CD4-positive, CD25-positive, alpha-beta regulatory T cell (primary cell): Measurements from ENCODE around the gene DNAJB14. TPM values are rescaled to one million over a fixed set of nuclear protein-coding genes. Genes with fewer than 3 reads are reported as not detected.

Source experiments
- ATAC-seq, 2 donors: fragments of 150-1000 bp; cut with Tn5 transposase; one replicate each; pipeline ENCODE4 v1.10.0; 2021; ENCODE audit warnings: low read depth in 2 of 2, moderate number of reproducible peaks in 2 of 2, moderate library complexity in 1 of 2
- DNase-seq, 3 donors: peaks; one replicate each; pipeline versions ENCODE4 v3.0.0 to v3.0.0-alpha.2; 2012 to 2022; ENCODE audit warnings: mixed read lengths in 1 of 3
- H3K27ac ChIP-seq: one replicate; pipeline ENCODE4 v1.7.0; 2013; ENCODE audit warnings: mild to moderate bottlenecking, low read length; ENCODE audit not compliant: insufficient read depth, poor library complexity, severe bottlenecking
- H3K27me3 ChIP-seq: one replicate; pipeline ENCODE4 v1.7.0; 2013; ENCODE audit warnings: low read length; ENCODE audit not compliant: control insufficient read depth, insufficient read depth
- H3K36me3 ChIP-seq: one replicate; pipeline ENCODE4 v1.7.0; 2013; ENCODE audit warnings: mild to moderate bottlenecking, low read length, moderate library complexity; ENCODE audit not compliant: control insufficient read depth, insufficient read depth
- H3K4me1 ChIP-seq: 2 replicates; pipeline ENCODE4 v1.7.0; 2013; ENCODE audit warnings: mild to moderate bottlenecking, low read length; ENCODE audit not compliant: insufficient read depth, control insufficient read depth, poor library complexity, severe bottlenecking
- H3K4me3 ChIP-seq: one replicate; pipeline ENCODE4 v1.7.0; 2013; ENCODE audit warnings: low read depth, mild to moderate bottlenecking, low read length, moderate library complexity
- H3K9me3 ChIP-seq, 2 experiments: 1 replicate in 1 of 2; 2 replicates in 1 of 2; pipeline ENCODE4 v1.7.0; 2013; ENCODE audit warnings: low read length in 2 of 2, mild to moderate bottlenecking in 1 of 2, moderate library complexity in 1 of 2; ENCODE audit not compliant: control insufficient read depth in 2 of 2
- H3K27ac Mint-ChIP-seq, 3 donors: one replicate each; pipeline ENCODE4 v1.8.0; 2020 to 2022; ENCODE audit warnings: mild to moderate bottlenecking in 3 of 3, mixed read lengths in 3 of 3, moderate library complexity in 2 of 3
- H3K27me3 Mint-ChIP-seq: one replicate; pipeline ENCODE4 v1.8.0; 2022; ENCODE audit warnings: mild to moderate bottlenecking, mixed read lengths
- H3K36me3 Mint-ChIP-seq: one replicate; pipeline ENCODE4 v1.8.0; 2020; ENCODE audit warnings: mixed read lengths
- H3K4me1 Mint-ChIP-seq, 4 donors: one replicate each; pipeline ENCODE4 v1.8.0; 2020 to 2022; ENCODE audit warnings: mixed read lengths in 4 of 4, mild to moderate bottlenecking in 1 of 4
- H3K4me3 Mint-ChIP-seq, 4 donors: one replicate each; pipeline ENCODE4 v1.8.0; 2020 to 2022; ENCODE audit warnings: mild to moderate bottlenecking in 4 of 4, mixed read lengths in 4 of 4, moderate library complexity in 3 of 4
- H3K9me3 Mint-ChIP-seq, 7 donors: one replicate each; pipeline ENCODE4 v1.8.0; 2020 to 2022; ENCODE audit warnings: mixed read lengths in 7 of 7, mild to moderate bottlenecking in 3 of 7, moderate library complexity in 2 of 7
- polyA plus RNA-seq, 4 donors: library from polyadenylated mRNA; unstranded; fragments of 300-500 nt; fragmentation: Illumina TruSeq; gene quantifications; one replicate each; pipeline ENCODE4 v1.2.3, GENCODE V29; 2021
- total RNA-seq: library from RNA; stranded (reverse); gene quantifications from one replicate; pipeline ENCODE4 v1.2.3, GENCODE V29; 2022

DNAJB14 gene
- total and polyA plus RNA-seq, 5 donors from 2014 or later = 50.3 to 66.1 (median 54.3) TPM

DNA sequence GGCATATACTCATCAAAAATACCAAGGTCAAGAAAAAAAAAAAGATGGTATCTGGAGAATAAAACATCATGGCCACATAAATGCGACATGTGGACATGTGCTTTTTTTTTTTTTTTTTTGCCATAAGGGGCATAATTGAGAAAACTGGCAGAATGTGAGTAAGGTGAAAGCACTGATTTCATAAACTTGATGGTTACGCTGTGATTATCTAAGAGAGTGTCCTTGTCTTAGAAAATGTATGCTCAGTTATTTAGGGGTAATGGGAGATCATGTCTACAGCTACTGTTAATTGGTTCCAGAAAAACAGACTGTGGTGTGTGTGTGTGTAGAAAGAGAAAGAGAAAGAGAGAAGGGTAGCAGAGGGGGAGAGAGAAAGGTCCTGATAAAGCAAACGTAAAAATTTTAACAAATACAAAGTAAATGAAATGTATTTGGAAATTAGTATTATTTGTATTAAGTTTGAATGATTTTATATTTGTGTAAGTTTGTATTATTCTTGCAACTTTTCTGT is 8.1 kb downstream of the DNAJB14 start:
- DNase-seq = no peak
- H3K36me3 Mint-ChIP-seq = peaks cover 33% of the 10 kb centered on the region
- H3K4me1 ChIP-seq = peaks cover 20% of the 10 kb centered on the region
- peaks cover 20% of the 10 kb centered on the region for H3K36me3 ChIP-seq
- H3K4me1 Mint-ChIP-seq = peaks cover 32 to 56% (median 38%) of the 10 kb centered on the region in 4 donors
- ATAC-seq = no peak
- H3K27ac Mint-ChIP-seq = peak overlapping the region in 1 of 3 donors; percentile 19
- H3K4me3 Mint-ChIP-seq = peak overlapping the region in 1 of 4 donors; percentile 27
- H3K27me3 ChIP-seq = no peaks in the 10 kb centered on the region
- H3K9me3 Mint-ChIP-seq = peaks cover 0 to 13% (median 4%) of the 10 kb centered on the region in 7 donors
- H3K27me3 Mint-ChIP-seq = no peaks in the 10 kb centered on the region
- H3K4me3 ChIP-seq = no peak overlapping the region
- H3K9me3 ChIP-seq = peaks cover 9 to 11% of the 10 kb centered on the region in 2 experiments
- H3K27ac ChIP-seq = no peak overlapping the region

- Histone ChIP-seq H3K27me3 (no peaks in the 10 kb centered on the region), H3K27ac (no peak overlapping the region), H3K9me3 (peaks cover 9 to 11% of the 10 kb centered on the region in 2 experiments), H3K4me1 (peaks cover 5% of the 10 kb centered on the region), H3K4me3 (no peak overlapping the region), H3K36me3 (peaks cover 25% of the 10 kb centered on the region)
- Mint-ChIP-seq H3K27ac (no peak overlapping the region), H3K36me3 (peaks cover 37% of the 10 kb centered on the region), H3K27me3 (no peaks in the 10 kb centered on the region), H3K4me1 (peaks cover 37 to 59% (median 39%) of the 10 kb centered on the region in 4 donors), H3K9me3 (peaks cover 0 to 13% (median 4%) of the 10 kb centered on the region in 7 donors), H3K4me3 (peak overlapping the region in 1 of 4 donors; percentile 59)
- ATAC-seq = no peak
- DNase-seq = peak in 1 of 3 donors; percentile 14
Measured at GRCh38 chr4:99934891-99935290, 11.5 kb downstream of the DNAJB14 start.

- Histone ChIP-seq H3K27ac (peak overlapping the region; percentile 6), H3K9me3 (no peaks in the 10 kb centered on the region), H3K36me3 (peaks cover 36% of the 10 kb centered on the region), H3K4me3 (no peak overlapping the region), H3K27me3 (no peaks in the 10 kb centered on the region), H3K4me1 (no peaks in the 10 kb centered on the region)
- Mint-ChIP-seq H3K9me3 (peaks cover 0 to 2% (median 0%) of the 10 kb centered on the region in 7 donors), H3K27me3 (no peaks in the 10 kb centered on the region), H3K27ac (no peak overlapping the region), H3K4me1 (peaks cover 30 to 48% (median 40%) of the 10 kb centered on the region in 4 donors), H3K4me3 (no peak overlapping the region), H3K36me3 (peaks cover 20% of the 10 kb centered on the region)
- no peak for DNase-seq
- no peak for ATAC-seq
Measured at GRCh38 chr4:99927566-99927965, 18.9 kb downstream of the DNAJB14 start.

DNA sequence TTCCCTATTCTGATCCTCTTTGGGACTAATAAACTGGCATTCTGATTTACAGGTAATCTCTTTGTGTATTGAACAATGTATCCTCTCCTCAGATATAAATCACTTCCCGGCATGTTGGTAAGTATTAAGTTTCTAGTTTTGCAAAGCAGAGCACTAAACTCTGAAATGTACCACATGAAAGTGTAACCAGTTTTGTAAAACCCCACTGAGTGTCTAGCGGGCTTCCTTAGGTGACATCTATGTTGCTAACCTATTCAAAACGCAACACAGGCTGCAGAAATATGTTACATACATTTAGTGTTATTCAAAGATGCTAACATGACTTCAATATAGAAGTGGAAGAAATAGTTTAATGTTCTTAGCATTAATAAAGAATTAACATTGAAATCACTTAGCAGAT is 25.2 kb downstream of the DNAJB14 start:
- H3K9me3 Mint-ChIP-seq = peaks cover 0 to 8% (median 0%) of the 10 kb centered on the region in 7 donors
- no peaks in the 10 kb centered on the region for H3K27me3 Mint-ChIP-seq
- no peak overlapping the region for H3K4me3 Mint-ChIP-seq
- Histone ChIP-seq H3K36me3 (peaks cover 52% of the 10 kb centered on the region), H3K4me3 (no peak overlapping the region), H3K27ac (no peak overlapping the region), H3K27me3 (no peaks in the 10 kb centered on the region), H3K9me3 (peaks cover 3 to 15% of the 10 kb centered on the region in 2 experiments), H3K4me1 (peaks cover 2% of the 10 kb centered on the region)
- no peak overlapping the region for H3K27ac Mint-ChIP-seq
- peaks cover 47% of the 10 kb centered on the region for H3K36me3 Mint-ChIP-seq
- DNase-seq = peak in 1 of 3 donors; percentile 26
- peak in 1 of 2 donors; percentile 47 for ATAC-seq
- peaks cover 11 to 27% (median 21%) of the 10 kb centered on the region in 4 donors for H3K4me1 Mint-ChIP-seq

DNA sequence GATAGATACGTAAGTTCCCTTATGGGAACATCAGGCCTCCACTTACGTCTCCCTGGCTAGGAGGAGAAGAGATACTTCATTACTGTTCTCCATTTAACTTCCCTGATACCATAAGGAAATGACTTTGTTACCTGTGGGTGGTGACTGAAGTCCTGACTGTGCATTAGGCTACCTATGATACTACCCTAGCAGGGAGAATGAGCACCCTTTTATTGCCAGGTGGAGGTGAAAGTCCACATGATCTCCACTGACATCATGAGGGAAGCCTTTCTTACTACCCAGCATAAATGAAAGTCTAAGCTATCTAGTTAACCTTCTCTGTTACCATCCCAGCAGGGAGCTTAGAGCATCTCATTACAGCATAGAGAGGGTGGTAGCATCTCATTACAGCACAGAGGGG is 27.8 kb downstream of the DNAJB14 start:
- no peak overlapping the region for H3K4me3 Mint-ChIP-seq
- Histone ChIP-seq H3K27me3 (no peaks in the 10 kb centered on the region), H3K4me1 (peaks cover 6% of the 10 kb centered on the region), H3K36me3 (peaks cover 52% of the 10 kb centered on the region), H3K27ac (no peak overlapping the region), H3K4me3 (no peak overlapping the region), H3K9me3 (peaks cover 3 to 15% of the 10 kb centered on the region in 2 experiments)
- peaks cover 56% of the 10 kb centered on the region for H3K36me3 Mint-ChIP-seq
- H3K27me3 Mint-ChIP-seq = no peaks in the 10 kb centered on the region
- peaks cover 0 to 8% (median 0%) of the 10 kb centered on the region in 7 donors for H3K9me3 Mint-ChIP-seq
- H3K27ac Mint-ChIP-seq = no peak overlapping the region
- DNase-seq (no peak), ATAC-seq (no peak)
- peaks cover 17 to 32% (median 25%) of the 10 kb centered on the region in 4 donors for H3K4me1 Mint-ChIP-seq

DNA sequence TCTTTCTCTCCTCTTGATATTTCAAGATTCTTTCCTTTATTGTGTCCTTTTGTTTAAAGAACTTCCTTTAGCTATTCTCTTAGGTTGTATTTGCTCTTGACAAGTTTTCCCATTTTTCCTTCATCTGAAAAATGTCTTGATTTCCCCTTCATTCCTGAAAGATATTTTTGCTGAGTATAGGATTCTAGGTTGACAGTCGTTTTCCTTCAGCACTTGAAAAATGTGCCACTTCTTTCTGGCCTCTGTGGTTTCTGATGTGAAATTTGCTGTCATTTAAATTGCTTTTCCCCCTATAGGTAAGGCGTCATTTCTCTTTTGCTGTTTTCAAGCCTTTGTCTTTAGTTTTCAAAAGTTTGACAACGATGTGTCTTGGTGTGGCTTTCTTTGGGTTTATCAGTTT is 28.8 kb downstream of the DNAJB14 start:
- H3K9me3 ChIP-seq = peaks cover 3 to 15% of the 10 kb centered on the region in 2 experiments
- DNase-seq (no peak), ATAC-seq (no peak)
- no peak overlapping the region for H3K27ac ChIP-seq
- no peaks in the 10 kb centered on the region for H3K27me3 ChIP-seq
- Mint-ChIP-seq H3K4me1 (peaks cover 17 to 32% (median 28%) of the 10 kb centered on the region in 4 donors), H3K36me3 (peaks cover 60% of the 10 kb centered on the region), H3K9me3 (peaks cover 0 to 8% (median 0%) of the 10 kb centered on the region in 7 donors), H3K4me3 (no peak overlapping the region), H3K27ac (no peak overlapping the region), H3K27me3 (no peaks in the 10 kb centered on the region)
- H3K36me3 ChIP-seq = peaks cover 50% of the 10 kb centered on the region
- H3K4me1 ChIP-seq = peaks cover 6% of the 10 kb centered on the region
- no peak overlapping the region for H3K4me3 ChIP-seq

DNA sequence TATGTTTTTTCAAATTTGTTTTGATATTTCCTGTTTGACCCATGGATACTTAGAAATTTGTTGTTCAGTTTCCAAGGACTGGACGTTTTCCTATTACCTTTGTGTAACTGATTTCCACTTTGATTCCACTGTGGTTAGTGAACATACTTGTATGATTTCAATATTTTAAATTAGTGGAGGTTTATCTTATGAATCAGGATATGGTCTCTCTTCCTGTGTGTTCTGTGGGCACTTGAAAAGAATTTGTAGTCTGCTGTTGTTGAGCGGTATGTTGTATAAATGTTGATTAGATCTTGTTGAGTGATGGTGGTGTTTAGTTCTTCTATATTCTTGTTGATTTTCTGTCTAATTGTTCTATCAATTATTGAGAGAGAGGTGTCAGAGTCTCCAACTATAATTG is 31.0 kb downstream of the DNAJB14 start:
- DNase-seq (no peak), ATAC-seq (no peak)
- Mint-ChIP-seq H3K4me3 (no peak overlapping the region), H3K4me1 (peaks cover 15 to 35% (median 26%) of the 10 kb centered on the region in 4 donors), H3K36me3 (peaks cover 58% of the 10 kb centered on the region), H3K27me3 (no peaks in the 10 kb centered on the region), H3K9me3 (peaks cover 0 to 8% (median 0%) of the 10 kb centered on the region in 7 donors), H3K27ac (peak overlapping the region in 2 of 3 donors; percentile 3 to 70)
- no peak overlapping the region for H3K4me3 ChIP-seq
- H3K4me1 ChIP-seq = peaks cover 6% of the 10 kb centered on the region
- H3K9me3 ChIP-seq = peaks cover 3 to 15% of the 10 kb centered on the region in 2 experiments
- peaks cover 39% of the 10 kb centered on the region for H3K36me3 ChIP-seq
- H3K27me3 ChIP-seq = no peaks in the 10 kb centered on the region
- H3K27ac ChIP-seq = peak overlapping the region; percentile 21

DNA sequence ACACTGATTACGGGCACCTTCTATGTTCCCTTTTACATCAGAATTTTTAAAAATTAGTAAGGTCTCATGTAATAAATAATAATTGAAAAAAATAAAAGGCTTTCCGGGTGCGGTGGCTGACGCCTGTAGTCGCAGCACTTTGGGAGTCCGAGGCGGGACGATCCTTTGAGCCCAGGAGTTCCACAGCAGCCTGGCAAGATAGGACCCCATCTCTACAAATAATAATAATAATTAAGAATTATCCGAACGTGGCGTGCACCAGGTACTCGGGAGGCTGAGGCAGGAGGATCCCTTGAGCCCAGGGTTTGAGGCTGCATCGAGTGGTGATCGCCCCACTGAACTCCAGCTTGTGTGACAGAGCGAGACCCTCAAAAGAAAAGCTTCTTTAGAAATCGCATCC is 51.4 kb downstream of the DNAJB14 start:
- peak overlapping the region; percentile 82 for H3K4me3 ChIP-seq
- H3K36me3 Mint-ChIP-seq = peaks cover 12% of the 10 kb centered on the region
- H3K27me3 Mint-ChIP-seq = no peaks in the 10 kb centered on the region
- H3K4me1 ChIP-seq = peaks cover 25% of the 10 kb centered on the region
- H3K4me1 Mint-ChIP-seq = peaks cover 20 to 47% (median 31%) of the 10 kb centered on the region in 4 donors
- no peaks in the 10 kb centered on the region for H3K9me3 ChIP-seq
- DNase-seq (no peak), ATAC-seq (no peak)
- no peaks in the 10 kb centered on the region for H3K27me3 ChIP-seq
- peaks cover 11% of the 10 kb centered on the region for H3K36me3 ChIP-seq
- peak overlapping the region in 2 of 3 donors; percentile 84 to 89 for H3K27ac Mint-ChIP-seq
- H3K9me3 Mint-ChIP-seq = no peaks in the 10 kb centered on the region
- peak overlapping the region; percentile 94 to 99 (median 98) for H3K4me3 Mint-ChIP-seq
- H3K27ac ChIP-seq = peak overlapping the region; percentile 82
